ENCODE data around the gene PMS1. TPM values are rescaled to one million over a fixed set of nuclear protein-coding genes. Genes with fewer than 3 reads are reported as not detected.

PMS1 gene
- total and polyA plus RNA-seq, 2 experiments from 2014 or later = 53.7 to 64.1 TPM

DNA sequence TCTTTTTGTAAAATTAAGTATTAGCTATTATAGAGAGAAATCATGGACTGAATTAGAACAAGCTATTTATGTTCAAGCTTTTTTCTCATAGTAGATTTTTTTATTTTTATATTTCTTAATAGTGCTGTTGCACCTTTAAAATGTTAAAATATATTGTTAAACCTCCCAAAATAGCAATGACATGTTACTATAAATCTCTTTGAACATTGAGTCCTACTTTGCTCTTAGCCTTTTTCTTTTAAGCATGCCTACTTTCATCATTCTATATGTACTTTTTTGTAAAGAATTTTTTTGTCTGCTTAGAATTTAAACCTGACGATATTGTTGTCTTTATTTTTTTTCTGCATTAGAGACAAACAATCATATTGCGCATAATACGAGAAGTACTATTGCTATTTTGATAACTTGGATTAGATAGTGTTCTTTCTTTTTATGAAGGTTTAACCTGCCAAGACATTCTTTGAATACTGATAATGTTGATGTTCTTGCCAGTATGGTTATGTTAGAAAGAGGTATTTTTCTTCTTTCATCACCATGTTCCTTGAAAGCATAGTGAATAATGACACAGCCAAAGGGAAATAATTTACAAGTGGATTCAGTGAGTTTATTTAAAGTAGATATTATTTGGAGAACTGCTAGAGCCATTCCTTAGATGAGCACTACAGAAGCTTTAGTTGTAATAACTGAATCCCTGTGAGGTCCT lies 40.6 kb downstream of the PMS1 start:
- ATAC-seq (no peak), DNase-seq (ENCODE audit: low spot score) (no peak)
- TF ChIP-seq EZH2phosphoT487 (IDR thresholded peaks at IDR 0.05; ENCODE audit: unreplicated experiment) = no peak
- TF ChIP-seq JUNB (IDR thresholded peaks at IDR 0.05; ENCODE audit: unreplicated experiment) = no peak
- no peak for TF ChIP-seq ZNF114 (CRISPR knock-in tag; IDR thresholded peaks at IDR 0.05)
- TF ChIP-seq, protein P1, sequence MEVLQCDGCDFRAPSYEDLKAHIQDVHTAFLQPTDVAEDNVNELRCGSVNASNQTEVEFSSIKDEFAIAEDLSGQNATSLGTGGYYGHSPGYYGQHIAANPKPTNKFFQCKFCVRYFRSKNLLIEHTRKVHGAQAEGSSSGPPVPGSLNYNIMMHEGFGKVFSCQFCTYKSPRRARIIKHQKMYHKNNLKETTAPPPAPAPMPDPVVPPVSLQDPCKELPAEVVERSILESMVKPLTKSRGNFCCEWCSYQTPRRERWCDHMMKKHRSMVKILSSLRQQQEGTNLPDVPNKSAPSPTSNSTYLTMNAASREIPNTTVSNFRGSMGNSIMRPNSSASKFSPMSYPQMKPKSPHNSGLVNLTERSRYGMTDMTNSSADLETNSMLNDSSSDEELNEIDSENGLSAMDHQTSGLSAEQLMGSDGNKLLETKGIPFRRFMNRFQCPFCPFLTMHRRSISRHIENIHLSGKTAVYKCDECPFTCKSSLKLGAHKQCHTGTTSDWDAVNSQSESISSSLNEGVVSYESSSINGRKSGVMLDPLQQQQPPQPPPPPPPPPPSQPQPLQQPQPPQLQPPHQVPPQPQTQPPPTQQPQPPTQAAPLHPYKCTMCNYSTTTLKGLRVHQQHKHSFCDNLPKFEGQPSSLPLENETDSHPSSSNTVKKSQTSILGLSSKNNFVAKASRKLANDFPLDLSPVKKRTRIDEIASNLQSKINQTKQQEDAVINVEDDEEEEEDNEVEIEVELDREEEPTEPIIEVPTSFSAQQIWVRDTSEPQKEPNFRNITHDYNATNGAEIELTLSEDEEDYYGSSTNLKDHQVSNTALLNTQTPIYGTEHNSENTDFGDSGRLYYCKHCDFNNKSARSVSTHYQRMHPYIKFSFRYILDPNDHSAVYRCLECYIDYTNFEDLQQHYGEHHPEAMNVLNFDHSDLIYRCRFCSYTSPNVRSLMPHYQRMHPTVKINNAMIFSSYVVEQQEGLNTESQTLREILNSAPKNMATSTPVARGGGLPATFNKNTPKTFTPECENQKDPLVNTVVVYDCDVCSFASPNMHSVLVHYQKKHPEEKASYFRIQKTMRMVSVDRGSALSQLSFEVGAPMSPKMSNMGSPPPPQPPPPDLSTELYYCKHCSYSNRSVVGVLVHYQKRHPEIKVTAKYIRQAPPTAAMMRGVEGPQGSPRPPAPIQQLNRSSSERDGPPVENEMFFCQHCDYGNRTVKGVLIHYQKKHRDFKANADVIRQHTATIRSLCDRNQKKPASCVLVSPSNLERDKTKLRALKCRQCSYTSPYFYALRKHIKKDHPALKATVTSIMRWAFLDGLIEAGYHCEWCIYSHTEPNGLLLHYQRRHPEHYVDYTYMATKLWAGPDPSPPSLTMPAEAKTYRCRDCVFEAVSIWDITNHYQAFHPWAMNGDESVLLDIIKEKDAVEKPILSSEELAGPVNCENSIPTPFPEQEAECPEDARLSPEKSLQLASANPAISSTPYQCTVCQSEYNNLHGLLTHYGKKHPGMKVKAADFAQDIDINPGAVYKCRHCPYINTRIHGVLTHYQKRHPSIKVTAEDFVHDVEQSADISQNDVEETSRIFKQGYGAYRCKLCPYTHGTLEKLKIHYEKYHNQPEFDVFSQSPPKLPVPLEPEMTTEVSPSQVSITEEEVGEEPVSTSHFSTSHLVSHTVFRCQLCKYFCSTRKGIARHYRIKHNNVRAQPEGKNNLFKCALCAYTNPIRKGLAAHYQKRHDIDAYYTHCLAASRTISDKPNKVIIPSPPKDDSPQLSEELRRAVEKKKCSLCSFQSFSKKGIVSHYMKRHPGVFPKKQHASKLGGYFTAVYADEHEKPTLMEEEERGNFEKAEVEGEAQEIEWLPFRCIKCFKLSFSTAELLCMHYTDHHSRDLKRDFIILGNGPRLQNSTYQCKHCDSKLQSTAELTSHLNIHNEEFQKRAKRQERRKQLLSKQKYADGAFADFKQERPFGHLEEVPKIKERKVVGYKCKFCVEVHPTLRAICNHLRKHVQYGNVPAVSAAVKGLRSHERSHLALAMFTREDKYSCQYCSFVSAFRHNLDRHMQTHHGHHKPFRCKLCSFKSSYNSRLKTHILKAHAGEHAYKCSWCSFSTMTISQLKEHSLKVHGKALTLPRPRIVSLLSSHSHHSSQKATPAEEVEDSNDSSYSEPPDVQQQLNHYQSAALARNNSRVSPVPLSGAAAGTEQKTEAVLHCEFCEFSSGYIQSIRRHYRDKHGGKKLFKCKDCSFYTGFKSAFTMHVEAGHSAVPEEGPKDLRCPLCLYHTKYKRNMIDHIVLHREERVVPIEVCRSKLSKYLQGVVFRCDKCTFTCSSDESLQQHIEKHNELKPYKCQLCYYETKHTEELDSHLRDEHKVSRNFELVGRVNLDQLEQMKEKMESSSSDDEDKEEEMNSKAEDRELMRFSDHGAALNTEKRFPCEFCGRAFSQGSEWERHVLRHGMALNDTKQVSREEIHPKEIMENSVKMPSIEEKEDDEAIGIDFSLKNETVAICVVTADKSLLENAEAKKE (CRISPR knock-in tag; IDR thresholded peaks at IDR 0.05) = no peak
- TF ChIP-seq, protein P2, sequence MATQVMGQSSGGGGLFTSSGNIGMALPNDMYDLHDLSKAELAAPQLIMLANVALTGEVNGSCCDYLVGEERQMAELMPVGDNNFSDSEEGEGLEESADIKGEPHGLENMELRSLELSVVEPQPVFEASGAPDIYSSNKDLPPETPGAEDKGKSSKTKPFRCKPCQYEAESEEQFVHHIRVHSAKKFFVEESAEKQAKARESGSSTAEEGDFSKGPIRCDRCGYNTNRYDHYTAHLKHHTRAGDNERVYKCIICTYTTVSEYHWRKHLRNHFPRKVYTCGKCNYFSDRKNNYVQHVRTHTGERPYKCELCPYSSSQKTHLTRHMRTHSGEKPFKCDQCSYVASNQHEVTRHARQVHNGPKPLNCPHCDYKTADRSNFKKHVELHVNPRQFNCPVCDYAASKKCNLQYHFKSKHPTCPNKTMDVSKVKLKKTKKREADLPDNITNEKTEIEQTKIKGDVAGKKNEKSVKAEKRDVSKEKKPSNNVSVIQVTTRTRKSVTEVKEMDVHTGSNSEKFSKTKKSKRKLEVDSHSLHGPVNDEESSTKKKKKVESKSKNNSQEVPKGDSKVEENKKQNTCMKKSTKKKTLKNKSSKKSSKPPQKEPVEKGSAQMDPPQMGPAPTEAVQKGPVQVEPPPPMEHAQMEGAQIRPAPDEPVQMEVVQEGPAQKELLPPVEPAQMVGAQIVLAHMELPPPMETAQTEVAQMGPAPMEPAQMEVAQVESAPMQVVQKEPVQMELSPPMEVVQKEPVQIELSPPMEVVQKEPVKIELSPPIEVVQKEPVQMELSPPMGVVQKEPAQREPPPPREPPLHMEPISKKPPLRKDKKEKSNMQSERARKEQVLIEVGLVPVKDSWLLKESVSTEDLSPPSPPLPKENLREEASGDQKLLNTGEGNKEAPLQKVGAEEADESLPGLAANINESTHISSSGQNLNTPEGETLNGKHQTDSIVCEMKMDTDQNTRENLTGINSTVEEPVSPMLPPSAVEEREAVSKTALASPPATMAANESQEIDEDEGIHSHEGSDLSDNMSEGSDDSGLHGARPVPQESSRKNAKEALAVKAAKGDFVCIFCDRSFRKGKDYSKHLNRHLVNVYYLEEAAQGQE (IDR thresholded peaks at IDR 0.05; ENCODE audit: unreplicated experiment) = no peak
- TF ChIP-seq STAT1 (IDR thresholded peaks at IDR 0.05; ENCODE audit: unreplicated experiment) = no peak
- no peak for TF ChIP-seq NANOG (IDR thresholded peaks at IDR 0.05; ENCODE audit: borderline replicate concordance)
- no peak for TF ChIP-seq CREB1 (CRISPR knock-in tag; IDR thresholded peaks at IDR 0.05; ENCODE audit: low read depth)
- no peak for TF ChIP-seq ZNF331 (CRISPR knock-in tag; IDR thresholded peaks at IDR 0.05; ENCODE audit: low read depth)
- TF ChIP-seq, protein P3, sequence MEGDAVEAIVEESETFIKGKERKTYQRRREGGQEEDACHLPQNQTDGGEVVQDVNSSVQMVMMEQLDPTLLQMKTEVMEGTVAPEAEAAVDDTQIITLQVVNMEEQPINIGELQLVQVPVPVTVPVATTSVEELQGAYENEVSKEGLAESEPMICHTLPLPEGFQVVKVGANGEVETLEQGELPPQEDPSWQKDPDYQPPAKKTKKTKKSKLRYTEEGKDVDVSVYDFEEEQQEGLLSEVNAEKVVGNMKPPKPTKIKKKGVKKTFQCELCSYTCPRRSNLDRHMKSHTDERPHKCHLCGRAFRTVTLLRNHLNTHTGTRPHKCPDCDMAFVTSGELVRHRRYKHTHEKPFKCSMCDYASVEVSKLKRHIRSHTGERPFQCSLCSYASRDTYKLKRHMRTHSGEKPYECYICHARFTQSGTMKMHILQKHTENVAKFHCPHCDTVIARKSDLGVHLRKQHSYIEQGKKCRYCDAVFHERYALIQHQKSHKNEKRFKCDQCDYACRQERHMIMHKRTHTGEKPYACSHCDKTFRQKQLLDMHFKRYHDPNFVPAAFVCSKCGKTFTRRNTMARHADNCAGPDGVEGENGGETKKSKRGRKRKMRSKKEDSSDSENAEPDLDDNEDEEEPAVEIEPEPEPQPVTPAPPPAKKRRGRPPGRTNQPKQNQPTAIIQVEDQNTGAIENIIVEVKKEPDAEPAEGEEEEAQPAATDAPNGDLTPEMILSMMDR (conservative IDR thresholded peaks at IDR 0.05; ENCODE audit: low read depth in 2 of 2) = no peak
- TF ChIP-seq, protein P4, sequence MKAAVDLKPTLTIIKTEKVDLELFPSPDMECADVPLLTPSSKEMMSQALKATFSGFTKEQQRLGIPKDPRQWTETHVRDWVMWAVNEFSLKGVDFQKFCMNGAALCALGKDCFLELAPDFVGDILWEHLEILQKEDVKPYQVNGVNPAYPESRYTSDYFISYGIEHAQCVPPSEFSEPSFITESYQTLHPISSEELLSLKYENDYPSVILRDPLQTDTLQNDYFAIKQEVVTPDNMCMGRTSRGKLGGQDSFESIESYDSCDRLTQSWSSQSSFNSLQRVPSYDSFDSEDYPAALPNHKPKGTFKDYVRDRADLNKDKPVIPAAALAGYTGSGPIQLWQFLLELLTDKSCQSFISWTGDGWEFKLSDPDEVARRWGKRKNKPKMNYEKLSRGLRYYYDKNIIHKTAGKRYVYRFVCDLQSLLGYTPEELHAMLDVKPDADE (IDR thresholded peaks at IDR 0.05) = no peak
- no peak for TF ChIP-seq EZH2 (IDR thresholded peaks at IDR 0.05; ENCODE audit: low read depth, unreplicated experiment)
- no peak for TF ChIP-seq POLR2AphosphoS5 (IDR thresholded peaks at IDR 0.05; ENCODE audit: low read depth)
- no peaks in the 10 kb centered on the region for H3K27me3 Mint-ChIP-seq (ENCODE audit: insufficient read depth, low read depth, poor library complexity)
- no peak overlapping the region for H2AFZ ChIP-seq
- H3K27ac ChIP-seq (ENCODE audit: low read depth) = no peak overlapping the region
- no peak overlapping the region for H3K4me3 ChIP-seq
- H4K20me1 ChIP-seq (replicated peaks; ENCODE audit: insufficient read depth) = peaks cover 5% of the 10 kb centered on the region; the same call in 1 of the 2 replicates
- no peak overlapping the region for H3K27ac Mint-ChIP-seq
- peaks cover 10% of the 10 kb centered on the region for H3K4me1 Mint-ChIP-seq
- no peak overlapping the region for H3K4me2 ChIP-seq
- no peak overlapping the region for H3K4me3 Mint-ChIP-seq
- H3K79me2 ChIP-seq (replicated peaks; ENCODE audit: insufficient read depth) = 0 out of 2 replicates have a peak, but pooled peaks cover 14% of the 10 kb centered on the region
- H3K36me3 Mint-ChIP-seq (ENCODE audit: low read depth) = peaks cover 3% of the 10 kb centered on the region
- no peaks in the 10 kb centered on the region for H3K9me2 ChIP-seq (ENCODE audit: insufficient read depth)
- no peaks in the 10 kb centered on the region for H3K36me3 ChIP-seq (ENCODE audit: insufficient read depth)
- H3K4me1 ChIP-seq (ENCODE audit: insufficient read depth) = no peaks in the 10 kb centered on the region
- H3K9me3 Mint-ChIP-seq = no peaks in the 10 kb centered on the region
- no peaks in the 10 kb centered on the region for H3K27me3 ChIP-seq (ENCODE audit: insufficient read depth)
- H3F3A ChIP-seq (replicated peaks; ENCODE audit: low read depth) = no peaks in the 10 kb centered on the region
